GM15510 (cell line): ENCODE results near the gene TMEM250.

Source experiments
- POLR2A ChIP-seq: IDR thresholded peaks from 3 replicates; pipeline ENCODE4 v1.6.1; 2011; ENCODE audit warnings: borderline replicate concordance; ENCODE audit not compliant: insufficient read length; ENCODE audit errors: extremely low read depth

The TMEM250 gene

DNA sequence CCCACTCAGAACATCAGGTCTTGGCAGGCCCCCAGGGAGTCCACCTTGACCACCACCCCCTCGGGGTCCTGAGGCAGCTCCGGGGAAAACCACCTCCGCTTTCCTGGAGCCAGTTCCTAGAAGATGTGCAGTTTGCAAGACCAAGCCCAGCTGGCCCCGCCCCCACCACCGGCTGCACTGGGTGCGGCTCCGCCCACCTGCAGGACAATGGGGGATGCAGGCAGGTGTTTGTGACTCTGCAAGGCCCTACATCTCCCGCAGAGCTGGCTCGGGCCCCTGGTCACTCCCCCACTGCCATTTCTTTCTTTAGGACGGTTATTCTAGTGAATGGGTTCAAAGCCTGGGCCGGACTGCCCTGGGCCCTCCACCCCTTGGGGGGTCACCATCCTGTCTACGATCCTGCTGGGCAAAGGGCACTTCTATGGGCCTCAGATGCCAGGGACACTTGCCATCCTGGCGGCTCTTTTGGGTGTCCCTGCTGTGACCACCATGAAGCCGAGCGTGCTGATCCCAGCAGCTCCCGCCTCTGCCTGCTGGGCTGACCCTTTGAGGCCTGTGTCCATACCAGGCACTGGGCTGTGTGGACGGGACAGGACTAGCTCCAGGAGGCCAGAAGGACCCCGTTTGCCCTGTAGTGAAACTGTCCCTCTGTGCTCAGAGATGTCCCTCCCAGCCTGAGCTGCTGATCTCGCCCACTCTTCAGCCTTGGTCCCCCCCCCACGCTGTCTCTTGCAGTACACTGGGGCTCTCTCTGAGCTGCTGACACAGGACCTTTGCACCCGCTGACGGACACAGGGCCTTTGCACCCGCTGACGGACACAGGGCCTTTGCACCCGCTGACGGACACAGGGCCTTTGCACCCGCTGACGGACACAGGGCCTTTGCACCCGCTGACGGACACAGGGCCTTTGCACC lies 17.7 kb downstream of the TMEM250 start:
- TF ChIP-seq POLR2A = no peak

DNA sequence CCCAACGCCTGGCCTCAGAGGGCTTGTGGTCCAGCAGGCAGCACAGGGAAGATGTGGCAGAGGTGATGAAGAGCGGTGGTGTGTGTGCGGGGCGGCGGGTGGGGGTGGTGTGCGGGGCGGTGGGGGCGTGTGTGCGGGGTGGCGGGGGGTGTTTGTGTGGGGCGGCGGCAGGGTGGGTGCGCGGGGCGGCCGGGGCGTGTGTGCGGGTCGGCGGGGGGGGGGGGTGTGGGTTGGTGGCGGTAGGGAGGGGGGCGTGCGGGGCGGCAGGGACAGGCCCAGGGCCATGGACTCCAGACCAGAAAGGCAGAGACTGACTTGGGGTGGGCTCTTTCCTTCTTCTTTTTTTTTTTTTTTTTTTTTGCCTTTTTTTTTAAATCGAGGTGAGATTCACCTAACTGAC lies 19.1 kb downstream of the TMEM250 start:
- TF ChIP-seq POLR2A = no peak

DNA sequence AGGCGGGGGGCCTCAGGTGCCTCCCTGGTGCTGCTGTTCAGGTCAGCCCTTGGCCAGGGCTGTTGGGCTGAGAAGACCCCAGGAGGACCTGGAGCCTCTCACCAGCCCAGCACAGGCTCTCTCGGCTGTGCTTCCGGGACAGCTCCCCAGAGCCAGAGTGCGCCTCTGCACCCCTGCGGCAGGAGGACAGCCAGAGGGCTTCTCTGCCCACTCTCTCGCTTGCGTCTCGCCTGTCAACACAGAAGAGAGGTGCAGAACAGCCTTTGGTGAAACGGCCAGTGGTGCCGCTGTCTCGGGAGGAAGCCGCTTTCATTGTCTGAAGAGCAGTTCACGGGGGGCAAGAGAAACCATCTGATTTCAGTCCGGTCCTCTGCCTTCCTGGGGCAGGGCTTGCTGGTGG lies 19.8 kb downstream of the TMEM250 start:
- TF ChIP-seq POLR2A = no peak

DNA sequence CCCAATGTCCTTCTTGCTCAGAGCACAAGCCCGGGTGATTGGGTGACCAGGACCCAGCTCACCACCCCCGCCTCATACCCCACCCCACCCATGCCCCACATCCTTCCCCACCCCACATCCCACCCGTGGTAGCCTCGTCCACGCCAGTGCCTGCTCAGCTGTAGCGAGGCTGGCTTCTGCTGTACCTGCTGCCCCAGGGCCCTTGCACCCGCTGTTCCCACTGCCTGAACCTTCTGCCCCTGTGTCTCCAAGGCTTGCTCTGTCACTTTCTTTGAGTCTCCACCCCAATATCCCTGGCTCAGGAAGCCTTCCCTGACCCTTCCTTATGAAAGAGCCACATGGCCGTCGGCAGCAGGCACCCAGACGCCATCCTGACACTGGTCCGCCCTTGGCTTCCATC lies 20.5 kb downstream of the TMEM250 start:
- no peak for TF ChIP-seq POLR2A

DNA sequence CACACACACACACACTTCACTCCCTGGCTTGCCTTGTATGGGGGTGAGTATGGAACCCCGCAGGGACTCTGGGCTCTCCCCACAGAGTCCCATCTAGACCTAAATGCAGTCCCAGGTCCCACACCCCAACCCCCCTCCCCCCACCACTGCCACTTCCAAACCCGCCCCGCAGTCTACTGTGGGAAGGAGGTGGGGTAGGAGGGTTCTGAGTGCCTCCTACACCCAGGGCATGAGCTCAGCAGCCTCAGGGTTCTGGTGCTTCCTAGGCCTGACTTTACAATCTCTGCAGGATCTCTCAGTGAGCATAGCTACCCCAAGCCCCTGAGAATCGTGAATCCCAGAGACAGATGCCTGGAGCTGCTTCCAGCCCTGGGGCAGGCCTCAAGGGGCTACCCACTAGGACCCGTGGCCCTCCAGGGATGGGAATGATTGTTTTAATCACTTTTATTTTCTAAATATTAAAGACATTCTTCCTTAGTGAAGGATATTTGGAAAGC lies 22.1 kb downstream of the TMEM250 start:
- no peak for TF ChIP-seq POLR2A

DNA sequence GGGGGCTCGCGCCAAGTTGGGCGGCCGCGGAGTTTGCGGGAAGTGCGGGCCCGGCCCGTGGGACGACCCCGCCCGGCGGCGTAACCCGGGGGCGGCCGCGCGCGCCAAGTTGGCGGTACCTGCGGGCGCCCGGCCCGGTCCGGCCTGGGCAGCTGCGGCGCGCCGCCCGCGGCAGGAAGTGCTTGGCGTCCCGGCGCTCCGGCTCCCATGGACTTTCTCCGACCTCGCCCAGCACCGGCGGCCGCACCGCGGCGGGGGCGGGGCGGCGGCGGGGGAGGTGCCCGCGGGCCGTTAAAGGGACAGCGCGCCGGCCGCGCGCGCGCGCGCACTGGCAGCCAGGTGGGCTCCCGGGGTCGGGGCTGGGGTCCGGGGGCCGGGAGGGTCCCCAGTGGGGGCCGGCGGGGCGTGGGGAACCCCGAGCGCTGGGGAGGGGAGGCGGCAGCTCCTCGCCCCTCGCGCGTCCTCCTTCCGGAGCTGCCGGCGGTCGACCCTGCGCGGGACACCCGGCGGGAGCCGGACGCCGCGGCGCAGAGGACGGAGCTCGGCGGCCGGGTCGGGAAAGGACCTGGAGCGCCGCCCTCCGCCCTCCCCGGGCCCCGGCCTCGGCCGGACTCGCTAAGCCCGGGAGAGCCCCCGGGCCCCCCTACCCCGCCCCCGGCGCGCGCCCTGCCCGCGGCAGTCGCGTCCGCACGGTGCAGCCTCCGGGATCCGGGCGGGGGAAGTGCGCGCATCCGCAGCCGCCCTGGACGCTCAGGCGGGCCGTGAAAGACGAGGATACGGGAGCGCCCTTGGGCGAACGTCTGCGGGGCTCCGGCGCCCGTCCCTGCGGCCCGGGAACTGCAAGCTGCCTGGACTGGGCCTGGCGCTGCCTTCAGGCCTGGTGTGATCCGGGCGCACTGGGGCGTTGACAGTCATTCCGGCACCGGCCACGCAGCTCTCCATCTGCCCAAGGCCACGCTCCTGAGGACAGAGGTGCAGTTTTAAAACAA lies 23.3 kb downstream of the TMEM250 start, which contains the start of gene NACC2:
Gene NACC2, minus strand, starts transcription at position 220 of the 989 bp plus-strand sequence. CDS start 44,768 bp downstream, outside the sequence.
- TF ChIP-seq POLR2A = no peak

DNA sequence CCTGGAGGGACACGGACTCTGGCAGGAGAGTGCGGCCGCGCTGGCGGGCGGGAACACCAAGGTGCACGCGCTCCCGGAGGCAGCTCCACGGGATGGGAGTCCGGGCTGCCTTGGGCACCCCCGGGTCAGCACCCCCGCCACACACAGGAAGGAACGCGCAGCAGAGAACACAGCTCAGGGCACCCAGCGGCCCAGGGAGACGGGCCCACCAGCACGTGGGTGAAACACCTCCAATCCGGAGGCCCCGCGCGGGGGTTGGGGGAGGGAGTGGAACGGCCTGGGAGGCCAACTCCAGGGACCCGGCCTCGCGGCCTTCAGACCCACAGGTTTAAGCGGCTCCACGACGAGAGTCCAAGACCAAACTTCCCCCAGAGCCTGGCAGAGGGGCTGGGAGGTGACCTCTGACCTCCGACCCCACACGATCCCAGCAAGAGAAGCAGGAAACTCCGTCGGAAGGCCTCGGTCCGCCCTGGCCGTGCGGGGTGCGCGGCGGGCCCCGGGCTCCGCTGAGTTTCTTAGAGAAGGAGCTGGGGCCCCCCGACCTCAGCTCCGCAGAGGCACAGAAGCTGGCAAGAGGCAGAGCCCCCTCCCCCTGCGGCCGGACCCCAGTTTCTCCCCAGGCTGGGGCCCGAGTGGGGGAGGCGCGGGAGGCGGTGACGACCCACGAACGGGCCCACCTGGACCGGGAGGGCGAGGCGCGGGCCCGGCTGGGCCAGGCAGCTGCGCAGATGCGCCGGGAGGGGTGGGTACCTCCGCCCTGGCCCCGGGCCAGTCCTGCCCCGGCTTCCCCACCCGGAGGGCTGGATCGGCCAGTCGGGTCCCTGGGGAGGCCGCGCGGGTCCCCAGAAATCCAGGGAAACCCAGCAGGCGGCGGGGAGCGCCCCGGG lies 24.4 kb downstream of the TMEM250 start:
- TF ChIP-seq POLR2A = no peak

DNA sequence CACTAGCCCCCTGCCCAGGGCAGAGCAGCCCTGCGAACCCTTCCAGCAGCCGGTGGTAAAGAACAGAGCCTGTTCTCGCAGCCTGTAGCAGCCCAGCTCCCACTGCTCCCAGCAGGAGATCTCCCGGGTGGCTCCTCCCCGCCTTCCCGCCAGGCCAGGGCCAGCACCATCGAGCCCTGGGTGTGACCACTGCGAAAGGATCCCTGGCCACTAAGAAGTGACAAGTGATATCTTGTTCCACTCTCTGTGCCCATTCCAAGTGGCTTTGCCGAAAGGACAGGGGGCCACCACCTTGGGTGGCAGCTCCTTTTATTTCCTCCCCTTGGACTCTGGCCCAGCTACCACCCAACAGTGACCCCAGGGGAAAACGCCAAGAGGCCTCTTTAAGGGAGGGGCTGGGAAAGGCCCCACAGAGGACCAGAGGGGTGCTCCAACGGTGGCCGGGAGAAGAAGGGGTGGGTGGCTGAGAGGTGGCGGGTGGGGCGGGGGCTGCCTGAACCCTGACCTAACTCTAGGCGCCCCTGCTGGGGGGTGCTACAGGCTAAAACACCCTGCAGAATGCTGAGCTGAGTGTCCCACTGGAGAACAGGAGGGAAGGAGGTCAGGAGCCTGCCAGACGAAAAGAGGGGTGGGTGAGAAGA lies 25.2 kb downstream of the TMEM250 start:
- TF ChIP-seq POLR2A = no peak

DNA sequence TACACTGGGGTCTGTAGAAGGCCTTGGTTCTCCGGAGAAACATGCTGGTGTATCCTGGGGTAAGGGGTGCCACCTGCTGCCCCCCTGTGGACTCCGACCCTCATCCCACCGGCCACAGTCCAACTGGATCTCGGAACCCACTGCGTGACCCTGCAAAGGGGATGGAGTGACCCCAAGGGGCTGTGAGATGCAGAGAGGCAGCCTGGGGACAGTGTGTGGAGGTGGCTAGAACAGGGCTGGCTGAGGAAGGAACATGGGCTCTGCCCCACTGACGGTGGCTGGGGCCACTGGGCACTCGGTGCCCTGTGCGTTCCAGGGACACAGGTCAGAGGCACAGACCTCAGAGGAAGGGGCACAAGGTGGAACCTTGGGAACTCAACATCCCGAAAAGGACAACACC lies 25.9 kb downstream of the TMEM250 start:
- no peak for TF ChIP-seq POLR2A

DNA sequence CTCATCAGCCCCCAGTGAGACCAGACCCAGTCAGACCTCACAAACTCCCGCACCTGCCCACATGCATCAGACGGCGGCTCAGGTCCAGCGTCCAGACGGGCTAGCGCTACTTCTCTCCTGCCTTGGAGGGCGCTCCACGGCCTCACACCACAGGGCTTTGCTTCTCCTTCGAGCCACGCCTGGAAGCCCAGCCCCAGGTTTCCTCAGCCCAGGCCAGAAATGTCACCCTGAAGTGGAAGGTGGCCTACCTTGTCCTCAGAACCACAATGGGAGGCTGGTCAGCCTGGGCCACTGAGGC lies 26.4 kb downstream of the TMEM250 start:
- TF ChIP-seq POLR2A = no peak

DNA sequence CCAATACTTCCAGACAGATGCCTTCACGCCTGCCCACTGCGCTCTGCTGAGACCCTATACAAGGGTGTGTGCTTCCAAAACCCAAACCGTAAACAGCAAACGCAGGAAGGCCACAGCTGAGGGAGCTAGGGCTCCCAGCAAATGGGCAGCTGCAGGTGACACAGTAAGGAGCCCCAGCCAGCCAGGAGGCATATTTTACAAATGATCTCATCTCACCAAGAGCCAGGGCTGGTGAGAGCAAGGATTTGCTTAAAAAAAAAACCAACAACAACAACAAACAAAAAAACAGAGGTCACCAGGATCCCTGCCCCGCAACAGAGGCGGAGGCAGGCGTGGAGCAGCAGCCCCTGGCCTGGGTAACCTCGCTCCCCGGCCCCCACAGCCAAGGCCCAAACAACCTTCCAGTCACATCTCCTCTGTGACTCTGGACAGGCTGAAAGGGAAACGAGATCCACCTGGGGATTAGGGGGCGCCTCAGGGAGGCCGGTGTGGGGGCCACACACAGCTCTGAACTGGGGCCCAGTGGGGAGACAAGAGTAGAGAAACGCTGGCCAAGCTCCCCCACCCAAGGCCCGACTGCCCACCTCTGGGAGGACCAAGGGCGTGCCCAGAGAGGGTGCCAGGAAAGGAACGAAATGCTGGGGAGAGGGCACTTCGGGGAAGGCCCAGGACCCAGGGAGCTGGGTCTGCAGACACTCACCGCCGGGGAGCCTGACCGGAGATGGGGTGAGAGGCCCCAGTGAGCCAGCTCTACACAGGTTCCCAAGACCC lies 26.9 kb downstream of the TMEM250 start:
- no peak for TF ChIP-seq POLR2A

DNA sequence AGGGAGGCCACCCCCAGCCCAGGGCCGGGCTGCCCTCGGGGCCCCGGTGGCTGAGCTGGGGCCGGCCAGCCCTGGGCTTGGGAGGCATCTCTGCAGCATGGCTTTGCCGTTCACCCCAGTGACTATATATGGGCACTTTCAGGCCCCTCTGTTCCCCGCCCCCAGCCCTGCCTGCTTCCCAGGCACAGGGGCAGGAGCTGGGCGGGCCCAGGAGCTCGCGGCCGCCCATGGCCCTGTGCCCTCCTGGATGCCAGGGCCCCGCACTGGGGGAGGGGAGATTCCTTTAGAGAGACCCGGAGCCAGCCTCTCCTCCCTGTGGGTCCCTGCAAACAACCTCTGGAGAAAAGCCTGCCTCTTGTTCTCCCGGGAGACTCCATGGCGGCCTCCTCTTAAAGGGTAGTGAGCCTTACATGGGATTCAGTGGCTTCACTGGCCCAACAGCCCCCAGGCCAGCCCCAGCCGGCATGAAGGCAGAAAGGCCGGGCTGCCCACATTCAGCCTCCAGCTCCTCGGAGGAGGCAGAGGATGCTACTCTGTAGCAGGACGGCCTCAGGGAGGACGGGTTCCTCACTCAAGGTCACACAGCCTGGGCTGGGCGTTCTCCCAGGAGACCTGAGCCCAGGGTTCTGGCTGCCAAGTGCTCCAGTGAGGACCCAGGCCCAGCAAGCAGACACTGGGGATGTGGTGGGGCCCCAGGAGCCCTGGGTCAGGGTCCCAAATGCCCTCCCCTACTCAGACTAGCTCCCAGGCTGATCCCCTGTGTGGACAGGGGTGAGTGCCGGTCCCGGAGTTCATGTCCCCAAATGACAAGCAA lies 27.7 kb downstream of the TMEM250 start:
- TF ChIP-seq POLR2A = no peak
